Neural cell (in vitro differentiated cells): ENCODE results near the gene CLTCL1.

ENCODE experiments used
- CTCF ChIP-seq: fragments of 450-650 bp; IDR thresholded peaks from 2 replicates; pipeline ENCODE4 v1.5.1; 2014; ENCODE audit warnings: antibody characterized with exemption, mild to moderate bottlenecking, moderate library complexity; ENCODE audit not compliant: poor library complexity, severe bottlenecking
- EP300 ChIP-seq: fragments of 450-650 bp; conservative IDR thresholded peaks from 2 replicates; pipeline ENCODE4 v1.6.1; 2014; ENCODE audit warnings: antibody characterized with exemption, mild to moderate bottlenecking, moderate library complexity; ENCODE audit not compliant: poor library complexity, severe bottlenecking
- EZH2 ChIP-seq: fragments of 200-600, 300-800 bp; shearing (Covaris generic), sonication (generic); IDR thresholded peaks from 2 replicates; pipeline ENCODE4 v1.6.1; 2014; ENCODE audit warnings: antibody characterized with exemption, low read length, borderline replicate concordance, mild to moderate bottlenecking; ENCODE audit not compliant: insufficient read depth, poor library complexity, severe bottlenecking
- MXI1 ChIP-seq: fragments of 450-650 bp; conservative IDR thresholded peaks from 2 replicates; pipeline ENCODE4 v1.6.1; 2014; ENCODE audit warnings: antibody characterized with exemption, mild to moderate bottlenecking; ENCODE audit not compliant: poor library complexity, severe bottlenecking
- POLR2AphosphoS5 ChIP-seq: IDR thresholded peaks from 2 replicates; pipeline ENCODE4 v1.6.1; 2012
- TAF1 ChIP-seq: IDR thresholded peaks from 2 replicates; pipeline ENCODE4 v1.6.1; 2012; ENCODE audit warnings: low read depth

GRCh38 chr22:19285831-19286230 is 5.7 kb downstream of the CLTCL1 start:
- TF ChIP-seq CTCF (no peak), MXI1 (no peak), EP300 (no peak), EZH2 (no peak), POLR2AphosphoS5 (no peak), TAF1 (no peak)
